NK-92 treated with Interleukin-12 subunit alpha and Interleukin-12 subunit beta, amount 100 ng/mL, for 24 hours (cell line): ENCODE results near the gene TPD52L1.
"Not testable (repeated sequence)": the region's sequence is repeated elsewhere in the genome, so short reads cannot be mapped to it uniquely, and the experiment has no call there.

Source experiments
- DNase-seq: peaks from one replicate; lab custom pipeline; 2025; lab: John Stamatoyannopoulos, UW

The TPD52L1 gene

DNA sequence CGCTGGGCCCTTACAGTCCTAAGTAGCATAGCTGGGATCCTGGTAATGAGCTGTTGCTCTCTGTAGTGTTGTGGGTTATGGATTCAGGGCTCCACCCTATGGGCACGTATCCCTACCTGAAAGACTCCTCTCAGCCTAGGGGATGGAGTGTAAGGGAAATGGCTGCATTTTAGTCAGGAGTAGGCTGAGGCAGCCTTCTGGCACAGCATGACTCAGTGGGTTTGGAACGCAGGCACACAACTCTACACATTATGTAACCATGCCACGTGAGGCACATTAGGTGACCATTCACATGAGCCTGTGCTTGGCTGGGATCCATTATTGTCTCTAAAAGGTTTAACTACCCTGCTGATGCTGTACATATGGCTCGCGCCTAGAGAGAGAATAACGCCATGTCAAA is 120.4 kb downstream of the TPD52L1 start:
- no peak for DNase-seq

DNA sequence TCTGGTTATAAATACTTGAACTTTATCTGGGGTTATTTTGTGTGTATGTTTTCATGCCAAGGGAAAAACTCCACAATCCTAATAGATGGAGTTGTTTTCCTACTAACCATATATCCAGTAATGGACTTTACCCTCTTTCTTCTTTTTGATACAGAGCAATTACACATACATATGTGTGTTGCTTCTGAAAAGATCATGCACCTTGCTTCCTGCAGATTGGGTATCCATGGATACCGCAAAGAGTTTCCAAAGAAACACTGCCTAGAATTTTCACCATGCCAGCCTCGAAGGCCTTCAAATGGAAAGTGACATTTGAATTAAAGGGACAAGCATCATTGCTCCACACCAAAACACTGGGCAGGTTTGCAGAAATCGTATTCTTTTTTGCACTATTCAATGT is 121.4 kb downstream of the TPD52L1 start:
- DNase-seq: no peak

DNA sequence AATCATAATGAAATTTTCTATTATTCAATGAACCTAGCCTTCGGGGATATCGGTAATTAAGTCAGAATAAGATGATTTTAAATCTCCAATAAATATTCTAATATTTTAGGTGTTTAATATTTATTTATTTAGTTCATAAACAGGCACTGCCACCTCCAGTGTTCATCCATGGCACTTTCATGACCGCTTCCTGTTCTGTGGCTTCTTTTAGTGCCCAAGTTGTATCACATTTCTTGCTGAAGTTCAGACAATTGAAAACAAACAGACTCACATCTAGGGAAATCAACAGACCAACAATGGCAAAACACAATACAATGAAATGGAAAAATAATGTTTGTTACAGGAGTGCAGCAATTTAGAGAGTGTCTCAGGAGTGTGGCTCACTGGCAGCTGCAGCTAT is 122.2 kb downstream of the TPD52L1 start:
- DNase-seq: no peak

DNA sequence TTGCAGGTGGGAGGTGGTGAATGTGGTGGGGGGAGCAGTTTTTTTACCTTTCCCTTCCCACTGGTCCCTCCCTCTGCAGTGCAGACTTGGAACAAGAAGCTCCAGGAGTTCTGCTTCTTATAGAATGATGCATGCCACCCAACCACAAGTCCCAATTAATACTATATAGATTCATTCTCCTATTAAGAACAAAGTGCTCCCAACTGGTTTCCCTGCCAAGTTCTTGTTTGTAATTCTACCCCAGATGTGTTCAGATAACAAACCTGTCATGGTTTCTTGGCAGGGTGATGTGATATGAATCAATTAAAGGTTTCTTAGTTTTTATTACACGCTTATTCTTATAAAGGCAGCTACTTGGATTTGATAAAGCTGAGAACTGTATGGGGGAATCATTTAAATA is 124.3 kb downstream of the TPD52L1 start:
- no peak for DNase-seq

DNA sequence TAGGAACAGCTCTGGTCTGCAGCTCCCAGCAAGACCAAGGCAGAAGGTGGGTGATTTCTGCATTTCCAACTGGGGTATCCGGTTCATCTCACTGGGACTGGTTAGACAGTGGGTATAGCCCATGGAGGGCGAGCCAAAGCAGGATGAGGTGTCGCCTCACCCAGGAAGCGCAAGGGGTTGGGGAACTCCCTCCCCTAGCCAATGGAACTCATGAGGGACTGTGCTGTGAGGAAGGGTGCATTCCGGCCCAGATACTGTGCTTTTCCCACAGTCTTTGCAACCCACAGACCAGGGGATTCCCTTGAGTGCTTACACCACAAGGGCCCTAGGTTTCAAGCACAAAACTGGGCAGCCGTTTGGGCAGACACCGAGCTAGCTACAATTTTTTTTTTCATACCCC is 126.4 kb downstream of the TPD52L1 start:
- no peak for DNase-seq

DNA sequence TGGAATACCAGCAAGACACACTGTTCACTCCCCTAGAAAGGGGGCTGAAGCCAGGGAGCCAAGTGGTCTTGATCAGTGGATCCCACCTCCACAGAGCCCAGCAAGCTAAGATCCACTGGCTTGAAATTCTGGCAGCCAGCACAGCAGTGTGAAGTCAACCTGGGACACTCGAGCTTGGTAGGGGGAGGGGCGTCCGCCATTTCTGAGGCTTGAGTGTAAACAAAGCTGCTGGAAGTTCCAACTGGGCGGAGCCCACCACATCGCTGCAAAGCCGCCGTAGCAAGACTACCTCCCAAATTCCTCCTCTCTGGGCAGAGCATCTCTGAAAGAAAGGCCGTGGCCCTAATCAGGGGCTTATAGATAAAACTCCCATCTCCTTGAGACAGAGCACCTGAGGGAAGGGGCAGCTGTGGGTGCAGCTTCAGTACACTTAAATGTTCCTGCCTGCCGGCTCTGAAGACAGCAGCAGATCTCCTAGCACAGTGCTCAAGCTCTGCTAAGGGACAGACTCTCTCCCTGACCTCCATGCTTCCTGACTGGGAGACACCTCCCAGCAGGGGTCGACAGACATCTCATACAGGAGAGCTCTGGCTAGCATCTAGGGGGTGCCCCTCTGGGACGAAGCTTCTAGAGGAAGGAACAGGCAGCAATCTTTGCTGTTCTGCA is 126.9 kb downstream of the TPD52L1 start:
- not testable (repeated sequence) for DNase-seq

DNA sequence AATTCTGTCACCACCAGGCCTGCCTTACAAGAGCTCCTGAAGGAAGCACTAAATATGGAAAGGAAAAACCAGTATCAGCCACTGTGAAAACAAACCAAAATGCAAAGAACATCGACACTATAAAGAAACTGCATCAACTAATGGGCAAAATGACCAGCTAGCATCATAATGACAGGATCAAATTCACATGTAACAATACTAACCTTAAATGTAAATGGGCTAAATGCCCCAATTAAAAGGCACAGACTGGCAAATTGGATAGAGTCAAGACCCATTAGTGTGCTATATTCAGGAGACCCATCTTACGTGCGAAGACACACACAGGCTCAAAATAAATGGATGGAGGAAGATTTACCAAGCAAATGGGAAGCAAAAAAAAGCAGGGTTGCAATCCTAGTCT is 128.9 kb downstream of the TPD52L1 start:
- DNase-seq: not testable (repeated sequence)

DNA sequence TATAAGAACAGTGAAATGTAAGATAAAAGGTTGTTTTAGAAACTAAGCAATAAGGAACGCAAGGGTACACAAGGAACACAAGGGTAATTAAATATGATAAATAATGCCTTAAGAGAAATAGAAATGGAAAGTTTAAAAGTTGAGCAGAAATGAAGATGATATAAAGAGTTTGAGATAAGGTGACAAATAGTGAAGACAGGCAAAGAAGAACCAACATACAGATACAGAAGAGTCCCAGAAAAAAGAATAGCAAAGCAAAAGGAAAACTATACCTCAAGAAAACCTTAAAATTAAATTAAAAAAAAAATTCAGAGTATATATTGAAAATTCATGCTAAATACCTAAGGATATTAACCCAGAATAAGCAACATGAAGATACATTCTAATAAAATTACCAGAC is 131.8 kb downstream of the TPD52L1 start:
- no peak for DNase-seq

DNA sequence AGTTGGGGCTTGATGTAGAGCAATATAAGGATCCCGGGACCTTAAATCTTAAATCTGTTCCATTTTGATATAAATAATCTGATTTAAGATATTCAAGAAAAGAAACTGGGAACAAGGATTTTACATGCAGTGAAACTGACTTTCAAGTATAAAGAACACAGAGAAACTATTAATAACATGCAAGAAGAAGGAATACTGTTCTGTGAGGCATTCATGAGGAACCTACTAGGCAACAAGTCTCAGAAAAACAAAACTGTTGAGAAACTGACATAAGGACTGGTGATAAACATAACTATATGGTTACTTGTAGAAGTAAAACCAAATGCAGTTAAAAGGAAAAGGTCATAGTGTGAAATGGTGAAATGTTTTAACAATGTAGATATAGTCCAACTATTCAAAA is 132.4 kb downstream of the TPD52L1 start:
- DNase-seq: no peak

DNA sequence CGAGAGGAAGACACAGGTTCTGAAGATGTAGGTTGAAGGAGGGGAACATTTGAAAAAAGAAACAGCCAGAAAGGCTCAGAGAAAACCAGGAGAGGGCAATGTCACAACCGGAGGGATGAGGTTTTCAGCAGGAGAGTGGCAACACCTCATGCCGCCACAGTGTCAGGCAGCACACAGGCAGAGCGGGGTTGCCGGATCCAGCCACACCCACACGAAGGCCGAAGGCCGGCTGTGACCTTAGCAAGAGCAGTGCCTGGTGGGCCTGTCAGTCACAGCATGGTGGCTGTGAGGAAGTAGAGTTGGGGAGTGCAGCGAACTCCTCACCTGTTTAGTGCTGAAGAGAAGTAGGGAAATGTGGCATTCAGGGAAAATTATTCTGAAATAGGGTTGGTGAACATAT is 134.1 kb downstream of the TPD52L1 start:
- no peak for DNase-seq

DNA sequence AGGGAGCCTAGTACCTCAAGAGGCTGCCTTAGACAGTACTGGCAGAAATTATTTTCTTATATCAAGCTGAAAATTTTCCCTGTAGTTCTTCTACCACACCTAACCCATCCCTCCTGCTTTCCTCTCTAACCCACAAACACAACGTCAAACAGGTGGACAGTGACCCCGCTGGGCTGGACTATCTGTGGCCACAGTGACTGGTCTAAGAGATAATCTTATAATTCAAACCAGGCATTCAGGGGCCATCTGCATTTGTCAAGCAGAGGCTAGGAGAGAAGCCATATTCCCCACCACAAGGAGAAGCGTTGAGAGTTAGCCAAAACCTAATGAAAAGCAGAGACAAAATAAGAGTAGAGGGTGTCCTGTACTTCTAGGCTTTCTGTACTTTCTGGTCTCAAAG is 140.0 kb downstream of the TPD52L1 start:
- DNase-seq: no peak

DNA sequence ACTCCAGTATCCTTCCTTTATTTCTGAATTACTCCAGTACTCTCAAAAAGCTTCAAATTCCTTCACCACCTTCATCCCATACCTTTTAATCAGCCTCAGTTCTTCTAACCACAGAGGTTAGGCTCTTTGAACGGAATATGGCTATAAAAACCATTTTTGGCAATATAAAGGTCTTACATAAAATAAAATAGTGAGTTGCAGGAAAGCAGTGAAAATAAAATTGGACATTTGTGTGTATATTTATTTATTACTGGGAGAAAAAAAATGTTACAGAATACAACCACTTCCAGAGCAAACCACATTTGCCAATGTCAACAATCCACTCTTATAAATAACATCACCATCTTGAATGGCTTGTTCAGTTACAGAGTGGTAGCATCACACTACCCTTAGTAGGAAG is 140.5 kb downstream of the TPD52L1 start:
- DNase-seq: no peak

DNA sequence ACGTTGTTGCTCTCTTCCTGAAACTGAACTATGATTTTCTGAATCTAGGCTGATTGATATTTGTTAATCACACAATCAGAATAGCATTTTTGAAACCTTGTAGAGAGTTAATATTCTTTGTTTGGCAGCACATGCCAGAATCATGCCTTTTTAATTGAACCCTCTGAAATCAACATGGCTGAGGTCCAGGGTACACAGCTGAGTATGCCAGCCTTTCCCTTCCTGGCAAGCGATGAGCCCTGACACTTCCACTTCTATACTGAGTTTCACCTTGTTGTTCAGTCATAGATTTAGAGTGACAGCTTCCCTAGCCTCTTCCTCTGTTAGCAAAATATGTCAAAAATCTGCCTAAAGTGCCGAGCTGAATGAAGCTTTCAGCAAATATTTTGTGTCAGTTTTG is 141.4 kb downstream of the TPD52L1 start:
- no peak for DNase-seq

DNA sequence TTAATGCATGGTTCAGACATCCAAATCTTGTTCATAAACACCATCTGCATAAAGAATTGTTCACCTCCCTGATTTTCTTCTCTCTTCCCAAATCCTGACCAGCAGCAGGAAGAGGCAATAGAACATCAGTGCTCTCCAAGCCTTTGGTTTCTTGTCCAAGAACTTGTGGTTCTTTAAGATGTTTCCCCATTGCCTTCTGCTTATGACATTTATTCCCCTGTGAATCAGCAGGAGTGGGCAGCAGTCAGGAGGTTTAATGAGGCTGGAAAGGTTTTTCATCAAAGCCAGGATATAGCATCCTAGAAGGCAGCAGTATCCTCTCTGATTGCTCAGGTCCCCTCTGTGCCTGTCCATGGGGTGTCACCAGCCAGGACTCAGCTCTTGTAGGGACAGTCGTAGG is 142.9 kb downstream of the TPD52L1 start:
- DNase-seq: no peak

DNA sequence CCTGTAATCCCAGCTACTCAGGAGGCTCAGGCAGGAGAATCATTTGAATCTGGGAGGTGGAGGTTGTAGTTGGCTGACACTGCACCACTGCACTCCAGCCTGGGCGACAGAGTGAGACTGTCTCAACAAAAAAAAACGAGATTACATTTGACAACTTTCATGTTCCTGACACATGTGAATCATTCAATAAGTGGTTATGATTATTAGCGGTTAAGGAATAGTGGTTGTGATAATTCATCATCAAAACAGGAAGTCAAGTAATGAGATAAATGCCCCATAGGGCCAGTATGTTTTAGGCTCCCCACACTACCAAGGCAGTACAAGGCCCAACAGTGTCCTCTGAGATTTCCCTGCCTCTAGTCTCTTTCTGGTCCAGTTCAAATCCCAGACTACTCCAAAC is 145.7 kb downstream of the TPD52L1 start:
- DNase-seq: no peak

DNA sequence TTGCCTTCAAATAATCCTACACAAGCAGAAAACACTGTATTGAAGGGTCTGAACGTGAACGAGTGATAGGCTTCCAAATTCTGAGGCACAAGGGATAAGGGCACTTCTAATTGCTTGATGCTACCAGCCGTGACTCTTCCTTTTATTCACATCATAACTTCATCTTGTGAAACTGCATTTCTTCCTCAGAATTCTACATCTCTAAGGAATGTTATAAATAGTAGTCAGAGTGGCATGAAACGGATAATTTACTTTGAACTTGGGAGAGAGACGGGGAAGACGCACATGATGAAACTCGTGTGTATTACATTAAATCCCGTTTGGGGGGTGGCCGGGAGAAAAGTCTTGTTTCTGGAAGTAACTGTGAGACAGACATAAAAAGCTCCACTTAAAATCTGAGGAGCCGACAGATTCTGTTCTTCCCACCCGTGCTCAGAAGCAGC is 147.4 kb downstream of the TPD52L1 start:
- DNase-seq: no peak

DNA sequence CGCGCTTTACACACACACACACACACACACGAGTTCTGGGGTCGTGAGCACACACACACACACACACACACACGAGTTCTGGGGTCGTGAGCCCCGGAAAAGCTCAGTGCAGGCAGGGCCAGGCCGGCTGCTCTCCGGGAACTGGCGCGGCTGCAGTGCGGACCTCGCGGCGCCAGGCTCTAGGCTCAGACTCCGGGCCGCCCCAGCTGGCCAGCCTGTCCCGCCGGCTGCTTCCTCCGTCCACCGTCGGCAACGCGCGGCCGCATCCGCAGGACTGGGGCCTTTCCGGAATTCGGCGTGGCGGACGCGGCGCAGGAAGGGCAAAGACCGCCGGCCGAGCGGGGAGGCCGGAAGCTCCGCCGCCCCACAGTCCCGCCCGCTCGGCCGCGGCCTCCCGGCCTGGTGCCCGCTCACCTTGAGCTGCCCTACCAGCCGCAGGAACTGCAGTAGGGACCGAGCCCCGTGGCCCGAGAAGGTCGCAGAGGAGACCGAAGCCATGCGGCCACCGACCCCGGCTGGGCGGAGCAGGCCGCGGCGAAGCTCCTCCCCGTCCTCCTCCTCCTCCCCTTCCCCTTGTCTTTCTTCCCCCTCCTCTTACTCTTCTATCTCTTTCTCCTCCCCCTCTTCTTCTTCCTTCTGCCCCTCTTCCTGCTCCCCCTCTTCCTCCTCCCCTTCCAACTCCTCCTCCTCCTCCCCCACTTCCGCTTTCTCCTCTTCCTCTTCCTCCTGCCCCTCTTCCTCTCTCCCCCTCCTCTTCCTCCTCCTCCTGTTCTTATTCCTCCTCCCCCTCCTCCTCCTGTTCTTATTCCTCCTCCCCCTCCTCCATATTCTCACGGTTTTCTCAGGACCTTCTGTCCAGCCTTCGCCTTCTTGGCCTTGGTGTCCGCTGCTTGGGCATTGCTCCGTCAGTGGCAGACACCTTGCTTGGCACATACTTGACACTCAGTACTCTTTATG is 148.1 kb downstream of the TPD52L1 start, which contains the start of gene HDDC2:
Gene HDDC2, minus strand, starts transcription at position 533 of the 957 bp plus-strand sequence. Its CDS starts 35 bp downstream, at position 498.
- peak; percentile 64 for DNase-seq

DNA sequence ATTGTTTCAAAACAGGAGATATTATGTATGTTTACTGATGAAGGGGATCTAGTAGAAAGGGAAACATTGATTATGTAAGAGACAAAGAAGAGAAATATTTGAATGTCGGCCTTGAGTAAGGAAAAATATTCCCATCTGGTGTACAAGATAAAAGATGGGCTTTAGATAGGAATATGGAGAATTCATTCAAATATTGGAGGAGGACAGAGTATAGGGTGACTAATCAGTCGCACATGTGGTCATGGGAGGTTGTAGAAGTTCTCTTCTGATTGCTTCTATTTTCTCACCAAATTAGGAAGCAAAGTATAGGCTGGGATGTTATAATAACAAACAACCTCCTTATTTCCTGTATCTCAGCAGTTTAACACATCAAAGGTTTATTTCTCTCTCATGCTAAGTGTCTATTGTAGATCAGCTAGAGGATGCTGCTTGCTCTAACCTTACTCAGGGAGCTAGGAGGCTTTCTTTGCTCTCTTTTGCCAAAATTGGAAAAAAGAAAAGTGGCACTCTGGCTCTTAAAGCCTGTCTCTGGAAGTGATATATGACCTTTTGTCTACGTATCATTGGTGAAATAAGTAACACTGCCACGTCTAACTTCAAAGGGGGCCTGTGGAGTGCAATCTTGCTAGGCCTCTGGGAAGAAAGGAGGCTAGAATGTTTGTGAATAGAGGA is 149.4 kb downstream of the TPD52L1 start:
- no peak for DNase-seq

DNA sequence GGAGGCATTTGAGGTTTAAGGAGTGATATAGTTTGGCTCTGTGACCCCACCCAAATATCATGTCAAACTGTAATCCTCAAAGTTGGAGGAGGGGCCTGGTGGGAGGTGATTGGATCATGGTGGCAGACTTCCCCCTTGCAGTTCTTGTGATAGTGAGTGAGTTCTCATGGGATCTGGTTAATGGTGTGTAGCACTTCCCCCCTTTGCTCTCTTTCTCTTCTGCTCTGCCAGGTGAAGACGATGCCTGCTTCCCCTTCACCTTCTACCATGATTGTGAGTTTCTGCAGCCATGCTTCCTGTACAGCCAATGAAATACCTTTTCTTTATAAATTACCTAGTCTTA is 149.9 kb downstream of the TPD52L1 start:
- DNase-seq: no peak

DNA sequence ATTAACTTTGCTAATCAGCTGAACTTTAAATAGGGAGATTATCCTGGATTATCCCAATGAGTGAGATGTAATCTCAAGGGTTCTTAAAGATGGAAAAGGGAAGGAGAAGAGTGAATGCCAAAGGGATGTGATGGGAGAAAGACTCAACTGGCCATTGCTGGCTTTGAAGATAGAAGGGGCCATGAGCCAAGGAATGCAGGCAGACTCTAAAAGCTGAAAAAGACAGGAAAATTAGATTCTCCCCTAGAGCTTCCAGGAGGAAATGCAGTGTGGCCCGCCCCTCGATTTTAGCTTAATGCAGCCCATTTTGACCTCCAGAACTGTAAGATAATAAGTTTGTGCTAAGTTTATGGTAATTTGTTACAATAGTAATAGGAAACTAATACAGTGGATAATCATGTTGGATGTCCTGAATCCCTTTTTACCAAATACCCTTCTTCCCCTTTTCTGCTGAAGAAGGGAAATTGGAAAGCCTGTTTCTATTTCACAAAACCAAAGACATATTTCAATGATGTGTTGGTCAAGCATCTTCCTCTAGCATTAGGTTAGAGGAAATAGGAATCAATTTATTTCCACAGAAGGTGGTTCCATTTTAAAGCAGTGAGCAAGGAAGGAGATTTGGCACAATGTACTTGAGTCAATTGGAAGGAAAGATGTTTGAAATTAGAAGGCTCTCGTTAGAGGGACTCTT is 151.5 kb downstream of the TPD52L1 start:
- DNase-seq: no peak

DNA sequence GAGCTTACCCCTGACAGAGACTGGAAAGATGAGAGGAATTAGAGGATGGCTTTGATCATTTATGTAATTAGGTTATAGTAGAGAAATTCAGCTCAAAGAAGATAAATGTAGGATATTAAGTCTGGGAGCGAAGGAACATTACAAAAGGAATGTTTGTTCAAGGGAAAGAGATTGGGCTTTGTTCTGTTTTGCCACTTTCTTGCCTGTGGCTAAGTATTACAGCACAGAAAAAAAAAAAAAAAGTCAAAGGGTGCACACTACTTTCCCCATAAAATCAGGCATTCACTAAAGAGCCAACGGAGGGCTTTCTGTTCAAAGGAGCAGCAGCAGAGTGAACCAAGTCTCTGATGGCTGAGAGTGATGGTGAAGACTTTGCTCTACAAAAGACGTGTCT is 153.2 kb downstream of the TPD52L1 start:
- DNase-seq: no peak

DNA sequence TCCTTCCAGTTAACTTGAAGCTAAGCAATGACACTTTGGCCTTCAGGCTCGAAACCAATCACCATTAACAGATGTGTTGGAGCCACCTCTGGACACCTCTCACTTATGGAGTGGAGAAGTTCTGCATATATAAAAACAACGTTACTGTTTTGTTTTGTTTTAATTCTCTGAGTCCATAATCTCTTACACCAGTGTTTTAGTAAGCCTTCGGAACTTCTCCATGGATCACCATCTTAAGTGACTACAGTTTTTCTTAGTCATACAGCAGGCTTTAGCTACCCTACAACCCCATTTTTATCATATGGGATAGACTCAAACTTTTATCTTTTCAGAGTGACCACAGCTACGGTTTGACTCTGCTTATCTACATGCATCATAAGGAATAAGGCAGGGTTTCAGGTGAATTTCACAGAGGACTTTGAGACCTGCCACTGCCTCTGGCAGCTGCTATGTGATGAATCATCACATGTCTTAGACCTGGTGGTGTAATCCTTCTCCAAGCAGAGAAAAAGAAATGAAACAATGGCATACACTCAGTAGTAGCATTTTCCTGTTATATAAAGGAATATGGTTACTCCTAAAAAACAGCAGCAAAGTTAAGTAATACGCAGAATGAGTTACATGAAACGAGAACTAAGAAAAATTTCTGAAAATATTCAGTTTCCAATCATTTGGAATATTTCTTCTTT is 153.7 kb downstream of the TPD52L1 start:
- no peak for DNase-seq
